BJ (cell line): ENCODE measurements around the gene PTPRK. TPM values are rescaled to one million over a fixed set of nuclear protein-coding genes. Genes with fewer than 3 reads are reported as not detected.

Experiments used
- CTCF ChIA-PET: fragments of 350-600 bp; formaldehyde crosslinking; extraction: SDS; loops from one replicate; lab custom pipeline; 2021; ENCODE audit warnings: antibody characterized with exemption, inconsistent platforms; lab: Yijun Ruan, JAX
- POLR2A ChIA-PET: fragments of 300-600 bp; sonication (Branson Sonifier 250); formaldehyde crosslinking; extraction: SDS; loops from one replicate; lab custom pipeline; 2021; ENCODE audit warnings: antibody characterized with exemption; lab: Charles Lee
- DNase-seq: peaks from one replicate; pipeline ENCODE4 v3.0.0-alpha.2; 2011; ENCODE audit warnings: low read depth
- H3K27me3 ChIP-seq: 2 replicates; pipeline ENCODE4 v1.6.0; 2011; ENCODE audit warnings: low read length; ENCODE audit not compliant: control insufficient read depth, insufficient read depth
- H3K36me3 ChIP-seq: 2 replicates; pipeline ENCODE4 v1.5.1; 2011; ENCODE audit warnings: low read length; ENCODE audit not compliant: control insufficient read depth, insufficient read depth
- H3K4me3 ChIP-seq: 2 replicates; pipeline ENCODE4 v1.5.1; 2011; ENCODE audit warnings: low read depth, mild to moderate bottlenecking, control low read depth, low read length
- polyA plus RNA-seq: library from polyadenylated mRNA; depleted of rRNA; stranded (reverse); fragments of >200 nt; gene quantifications from 2 replicates; pipeline ENCODE4 v1.2.3, GENCODE V29; 2011
- TF ChIP-seq, protein P1 (sequence below): IDR thresholded peaks from 2 replicates; pipeline ENCODE4 v1.5.1; 2011; ENCODE audit warnings: low read depth, mild to moderate bottlenecking, control low read depth, inconsistent platforms, low read length, moderate library complexity; ENCODE audit not compliant: insufficient read depth

Gene PTPRK
- polyA plus RNA-seq, 1 experiment: 18.5 TPM

DNA sequence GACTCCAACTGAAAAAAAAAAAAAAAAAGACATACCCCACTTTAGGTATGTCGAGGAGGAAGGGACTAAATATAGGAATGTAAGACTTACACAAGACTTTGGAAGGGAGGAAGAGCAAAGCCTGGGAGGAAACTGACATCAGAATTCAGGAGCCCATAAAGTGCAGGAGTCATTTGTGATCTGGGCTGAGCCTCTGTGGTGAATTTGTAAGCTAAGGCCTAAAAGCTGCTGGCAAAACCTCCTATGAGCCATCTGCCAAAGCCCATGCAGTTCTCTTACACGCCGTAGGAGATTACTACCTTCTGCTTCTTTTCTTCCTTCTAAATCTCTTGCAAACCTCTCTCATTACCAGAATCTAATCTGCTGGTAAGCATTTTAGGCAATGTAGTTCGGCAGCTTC lies 567.6 kb downstream of the PTPRK start:
- TF ChIP-seq, protein P1, sequence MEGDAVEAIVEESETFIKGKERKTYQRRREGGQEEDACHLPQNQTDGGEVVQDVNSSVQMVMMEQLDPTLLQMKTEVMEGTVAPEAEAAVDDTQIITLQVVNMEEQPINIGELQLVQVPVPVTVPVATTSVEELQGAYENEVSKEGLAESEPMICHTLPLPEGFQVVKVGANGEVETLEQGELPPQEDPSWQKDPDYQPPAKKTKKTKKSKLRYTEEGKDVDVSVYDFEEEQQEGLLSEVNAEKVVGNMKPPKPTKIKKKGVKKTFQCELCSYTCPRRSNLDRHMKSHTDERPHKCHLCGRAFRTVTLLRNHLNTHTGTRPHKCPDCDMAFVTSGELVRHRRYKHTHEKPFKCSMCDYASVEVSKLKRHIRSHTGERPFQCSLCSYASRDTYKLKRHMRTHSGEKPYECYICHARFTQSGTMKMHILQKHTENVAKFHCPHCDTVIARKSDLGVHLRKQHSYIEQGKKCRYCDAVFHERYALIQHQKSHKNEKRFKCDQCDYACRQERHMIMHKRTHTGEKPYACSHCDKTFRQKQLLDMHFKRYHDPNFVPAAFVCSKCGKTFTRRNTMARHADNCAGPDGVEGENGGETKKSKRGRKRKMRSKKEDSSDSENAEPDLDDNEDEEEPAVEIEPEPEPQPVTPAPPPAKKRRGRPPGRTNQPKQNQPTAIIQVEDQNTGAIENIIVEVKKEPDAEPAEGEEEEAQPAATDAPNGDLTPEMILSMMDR: no peak
- DNase-seq: peak; percentile 49
- Histone ChIP-seq H3K27me3 (no peaks in the 10 kb centered on the region), H3K4me3 (no peak overlapping the region), H3K36me3 (no peaks in the 10 kb centered on the region)
- POLR2A ChIA-PET: interaction anchor here (0.7 kb wide), 1 partner anchor 1377 kb away, joined by 3 read pairs; no protein-coding TSS in a partner anchor
- CTCF ChIA-PET: no interaction called here

DNA sequence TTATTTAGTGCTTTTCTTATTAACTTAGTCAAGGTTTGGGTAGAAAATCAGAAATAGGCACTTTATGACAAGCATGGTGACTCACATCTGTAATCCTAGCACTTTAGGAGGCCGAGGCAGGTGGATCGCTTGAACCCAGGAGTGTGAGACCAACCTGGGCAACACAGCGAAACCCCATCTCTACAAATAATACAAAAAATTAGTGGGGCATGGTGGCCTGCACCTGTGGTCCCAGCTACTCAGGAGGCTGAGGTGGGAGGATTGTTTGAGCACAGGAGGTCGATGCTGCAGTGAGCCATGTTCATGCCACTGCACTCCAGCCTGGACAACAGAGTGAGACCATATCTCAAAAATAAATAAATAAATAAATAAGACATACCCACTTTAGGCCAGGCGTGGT lies 568.2 kb downstream of the PTPRK start:
- ChIA-PET POLR2A (no interaction called here), CTCF (interaction anchor here (0.6 kb wide), 1 partner anchor 308 kb away, joined by 3 read pairs; no protein-coding TSS in a partner anchor)
- Histone ChIP-seq H3K27me3 (no peaks in the 10 kb centered on the region), H3K36me3 (no peaks in the 10 kb centered on the region), H3K4me3 (no peak overlapping the region)
- DNase-seq: no peak
- TF ChIP-seq, protein P1: no peak

DNA sequence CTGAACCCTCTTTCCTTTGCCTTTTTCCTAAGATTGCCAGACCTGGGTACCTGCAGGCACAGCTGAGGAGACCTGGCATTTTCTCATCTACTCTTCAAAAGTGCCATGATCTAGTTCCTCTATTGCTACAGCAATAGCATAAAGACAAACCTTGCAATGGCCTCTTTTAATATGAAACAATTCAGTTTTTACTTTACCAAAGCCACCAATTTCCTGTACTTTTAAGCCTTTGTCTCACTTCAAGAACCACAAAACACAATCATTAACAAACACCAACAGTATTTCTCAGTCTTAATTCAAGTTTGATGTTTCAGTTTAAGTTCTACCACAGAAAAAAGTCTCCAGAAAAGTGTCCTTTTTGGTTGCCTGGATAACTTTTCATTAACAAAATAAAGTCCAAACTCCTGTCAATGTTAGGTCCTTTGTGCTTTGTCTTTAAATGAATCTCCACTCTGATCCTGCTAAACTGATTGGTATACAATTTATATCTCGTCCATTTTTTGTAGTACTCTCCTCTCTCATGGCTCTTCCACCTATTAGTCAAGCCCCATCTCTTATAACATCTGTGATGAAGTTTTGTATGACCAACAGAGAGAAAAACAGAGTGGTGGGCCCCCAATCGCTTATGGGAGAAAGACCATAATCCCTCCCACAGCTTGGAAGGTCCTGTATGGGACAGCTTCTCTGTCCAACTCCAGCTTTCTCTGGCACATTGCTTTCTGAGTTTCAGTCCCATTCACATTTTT lies 569.1 kb downstream of the PTPRK start:
- TF ChIP-seq, protein P1: no peak
- DNase-seq: no peak
- CTCF ChIA-PET: interaction anchor here (0.6 kb wide), 2 partner anchors 308 to 1147 kb away, joined by 3 read pairs; no protein-coding TSS in a partner anchor

DNA sequence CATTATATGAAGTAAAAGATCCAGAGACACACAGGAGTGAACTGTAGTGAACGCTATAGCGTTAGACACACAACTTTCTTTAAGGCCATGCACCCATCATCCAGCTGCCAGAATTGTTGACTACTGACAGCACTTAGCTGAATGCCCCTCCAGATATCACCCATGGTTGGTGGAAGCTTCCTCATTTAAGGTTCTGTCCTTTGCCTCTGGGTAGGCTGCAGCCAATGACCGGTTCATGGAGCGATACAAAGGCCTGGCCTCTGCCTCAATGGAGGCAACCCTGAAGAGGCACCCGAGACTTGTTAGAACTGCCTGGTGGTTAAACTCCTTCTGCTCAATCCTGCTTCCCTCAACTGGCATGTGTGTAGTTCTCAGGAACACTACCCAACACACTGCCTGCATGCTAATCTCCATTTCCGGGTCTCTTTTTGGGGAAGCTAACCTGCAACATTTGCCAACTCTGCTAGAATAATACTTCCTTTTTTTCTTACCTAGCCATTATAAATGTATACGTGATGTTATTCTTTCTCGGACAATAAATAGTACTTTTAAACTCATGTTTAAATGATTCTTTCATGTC lies 569.7 kb downstream of the PTPRK start:
- no peak overlapping the region for H3K4me3 ChIP-seq
- ChIA-PET CTCF (no interaction called here), POLR2A (no interaction called here)
- H3K27me3 ChIP-seq: no peaks in the 10 kb centered on the region
- no peaks in the 10 kb centered on the region for H3K36me3 ChIP-seq
- no peak for DNase-seq
- TF ChIP-seq, protein P1: no peak

More for the DNA sequence above, 569.1 kb downstream of the PTPRK start:
- no peaks in the 10 kb centered on the region for H3K36me3 ChIP-seq
- POLR2A ChIA-PET: no interaction called here
- H3K27me3 ChIP-seq: no peaks in the 10 kb centered on the region
- H3K4me3 ChIP-seq: no peak overlapping the region

DNA sequence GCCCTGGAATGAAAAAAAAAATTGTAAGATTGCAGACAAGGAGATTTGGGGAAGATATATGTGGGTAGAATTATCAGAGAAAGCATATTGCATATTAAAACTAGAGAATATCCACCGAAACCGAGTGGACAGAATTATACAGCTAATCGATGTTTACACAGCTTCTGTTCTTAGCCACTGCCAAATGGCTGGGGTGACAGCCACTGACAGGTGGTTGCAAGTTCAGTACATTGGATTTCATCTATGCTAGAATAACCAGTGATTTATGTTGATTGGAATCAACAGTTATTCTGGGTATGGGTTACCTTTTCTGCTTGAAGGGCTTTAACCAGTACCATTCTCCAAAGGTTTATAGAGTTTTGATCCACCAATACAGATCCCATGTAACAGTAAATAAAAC lies 571.1 kb downstream of the PTPRK start:
- TF ChIP-seq, protein P1: no peak
- DNase-seq: no peak
- Histone ChIP-seq H3K27me3 (no peaks in the 10 kb centered on the region), H3K36me3 (no peaks in the 10 kb centered on the region), H3K4me3 (no peak overlapping the region)
- ChIA-PET CTCF (interaction anchor here (1.2 kb wide), 1 partner anchor 8 kb away, joined by 3 read pairs; no protein-coding TSS in a partner anchor), POLR2A (no interaction called here)
